GM12891 (cell line): ENCODE data around the gene HIPK2.
A peak's percentile ranks its signal among the peaks of the same experiment; 100 is the strongest.

Experiments
- DNase-seq: peaks from one replicate; pipeline ENCODE4 v3.0.0; 2011; ENCODE audit warnings: low spot score; ENCODE audit not compliant: insufficient read length
- FAIRE-seq: peaks from 2 replicates; lab custom pipeline; 2011; peaks lifted over from hg19 to GRCh38; lab: Jason Lieb, UNC
- PAX5 ChIP-seq: IDR thresholded peaks from 2 replicates; pipeline ENCODE4 v1.6.1; 2011; ENCODE audit warnings: low read length, moderate library complexity, mild to moderate bottlenecking; ENCODE audit not compliant: insufficient read depth, severe bottlenecking
- POLR2A ChIP-seq: IDR thresholded peaks from 2 replicates; pipeline ENCODE4 v1.6.1; 2011; ENCODE audit warnings: low read depth, low read length, control low read depth
- POLR2AphosphoS5 ChIP-seq: IDR thresholded peaks from 2 replicates; pipeline ENCODE4 v1.6.1; 2011; ENCODE audit warnings: low read depth, low read length, control low read depth
- POU2F2 ChIP-seq: IDR thresholded peaks from 2 replicates; pipeline ENCODE4 v1.6.1; 2011; ENCODE audit warnings: low read depth, mild to moderate bottlenecking, control low read depth, low read length, moderate library complexity
- SPI1 ChIP-seq: IDR thresholded peaks from 2 replicates; pipeline ENCODE4 v1.6.1; 2011; ENCODE audit warnings: low read depth, low read length, control low read depth
- TAF1 ChIP-seq: IDR thresholded peaks from 2 replicates; pipeline ENCODE4 v1.6.1; 2011; ENCODE audit warnings: low read depth, low read length, control low read depth

The HIPK2 gene

GRCh38 chr7:139772873-139773272, 4.9 kb downstream of the HIPK2 start:
- DNase-seq, result no peak
- FAIRE-seq, result peak; percentile 70
- TF ChIP-seq POLR2A (no peak), SPI1 (peak; percentile 74)

DNA sequence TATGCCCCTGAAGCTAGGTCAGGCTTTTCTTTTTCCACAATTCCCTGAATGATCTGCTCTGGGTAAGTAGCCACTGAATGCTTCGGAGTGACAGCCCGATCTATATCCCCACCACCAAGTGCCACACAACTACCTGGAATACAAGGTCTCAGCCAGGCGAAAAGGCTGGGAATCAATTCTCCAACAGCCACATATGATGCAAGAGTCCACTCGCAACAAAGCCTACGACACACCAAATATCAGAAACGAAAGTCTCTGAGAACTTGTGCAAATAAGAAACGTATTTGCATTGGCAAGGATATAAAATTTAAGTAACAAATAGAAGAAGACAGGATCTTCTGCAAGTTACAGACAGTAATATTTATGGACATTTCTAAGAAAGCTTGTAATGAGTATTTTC, 5.7 kb downstream of the HIPK2 start:
- TF ChIP-seq SPI1 (no peak), POLR2A (no peak), PAX5 (no peak), POU2F2 (no peak), POLR2AphosphoS5 (no peak), TAF1 (no peak)
- DNase-seq (no peak), FAIRE-seq (no peak)

DNA sequence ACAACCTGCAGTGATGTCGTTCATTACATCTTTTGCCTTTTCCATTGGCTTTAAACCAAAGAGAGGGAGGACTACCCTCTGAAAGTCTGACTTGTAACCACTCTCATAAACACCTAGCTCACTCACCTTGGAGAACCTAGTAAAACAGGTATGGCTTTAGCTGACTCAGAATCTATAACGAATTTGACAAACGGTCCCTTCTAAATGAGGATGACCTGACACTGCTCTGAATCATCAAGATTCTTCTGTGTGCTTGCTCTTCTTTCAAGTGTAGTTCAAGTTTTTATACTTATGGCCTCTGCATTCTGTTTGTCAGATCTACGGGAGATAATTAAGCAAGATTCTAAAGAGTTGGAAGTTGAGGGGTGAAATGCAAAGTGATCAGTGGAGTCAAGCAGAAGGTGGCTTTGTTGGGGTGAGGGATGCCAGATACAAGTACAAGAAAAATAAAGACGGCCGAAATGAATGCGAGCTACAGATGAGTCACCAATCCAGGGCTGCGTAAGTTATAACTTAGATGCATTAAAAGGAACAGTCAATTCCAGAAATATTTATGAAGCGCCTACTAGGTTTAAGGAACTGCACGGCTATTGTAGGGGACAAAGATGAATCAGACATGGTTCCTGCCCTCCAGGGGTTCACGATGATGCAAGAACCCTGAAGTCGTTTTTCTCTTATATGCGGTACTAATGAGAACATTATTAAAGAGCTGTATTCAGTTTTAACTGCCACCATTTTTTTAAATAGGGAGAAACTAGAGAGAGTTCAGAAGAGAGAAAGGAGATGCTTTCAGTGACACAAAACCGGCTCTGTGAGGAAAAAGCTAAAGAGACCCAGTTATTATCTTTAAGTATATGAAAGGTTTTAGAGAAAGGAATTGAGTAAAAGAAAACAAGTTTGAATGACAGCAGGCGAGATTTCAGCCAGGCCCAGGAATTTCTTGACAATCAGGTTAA, 6.5 kb downstream of the HIPK2 start:
- TF ChIP-seq PAX5, result no peak
- no peak for TF ChIP-seq SPI1
- TF ChIP-seq POU2F2, result no peak
- no peak for TF ChIP-seq POLR2A
- TF ChIP-seq POLR2AphosphoS5, result no peak
- no peak for TF ChIP-seq TAF1

DNA sequence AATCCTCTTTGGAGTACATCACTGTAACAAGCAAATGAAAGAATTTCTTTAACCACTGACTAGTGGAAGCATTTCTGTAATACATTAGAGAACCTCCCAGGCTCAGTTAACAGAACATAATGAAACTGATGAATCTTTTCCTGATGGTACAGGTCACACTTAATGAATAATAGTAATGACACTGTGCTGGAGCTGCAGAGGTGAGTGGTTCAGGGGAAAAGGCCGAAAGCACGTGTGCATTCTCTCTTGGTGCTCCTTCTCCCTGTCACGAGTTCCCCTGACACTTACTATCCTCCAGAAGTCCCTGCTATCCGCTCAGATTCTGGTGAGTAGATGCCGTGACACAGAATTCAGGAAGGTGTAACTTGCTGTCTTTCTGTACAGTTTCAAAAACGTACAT, 8.0 kb downstream of the HIPK2 start:
- no peak for DNase-seq
- TF ChIP-seq PAX5 (no peak), POLR2AphosphoS5 (no peak), TAF1 (no peak), SPI1 (no peak), POU2F2 (no peak), POLR2A (no peak)
- no peak for FAIRE-seq

More for the DNA sequence above, 6.5 kb downstream of the HIPK2 start:
- DNase-seq (no peak), FAIRE-seq (no peak)

DNA sequence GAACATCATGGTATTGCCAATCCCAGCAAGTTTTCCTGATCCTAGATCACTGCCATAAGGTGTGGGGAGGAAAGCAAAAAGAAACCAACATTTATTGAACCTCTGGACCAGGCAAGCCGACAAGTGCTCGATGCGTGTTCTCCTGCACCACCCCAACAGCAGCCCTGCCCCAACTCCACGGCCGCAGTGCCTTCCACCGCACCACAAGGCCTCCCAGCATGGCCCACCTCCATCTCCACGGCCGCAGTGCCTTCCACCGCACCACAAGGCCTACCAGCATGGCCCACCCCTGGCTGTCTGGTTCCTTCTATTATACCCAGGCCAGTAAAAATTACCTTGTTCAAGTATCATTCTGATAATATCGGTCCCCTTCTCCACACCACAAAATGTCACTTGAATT, 8.7 kb downstream of the HIPK2 start:
- TF ChIP-seq SPI1, result no peak
- no peak for FAIRE-seq
- no peak for DNase-seq

DNA sequence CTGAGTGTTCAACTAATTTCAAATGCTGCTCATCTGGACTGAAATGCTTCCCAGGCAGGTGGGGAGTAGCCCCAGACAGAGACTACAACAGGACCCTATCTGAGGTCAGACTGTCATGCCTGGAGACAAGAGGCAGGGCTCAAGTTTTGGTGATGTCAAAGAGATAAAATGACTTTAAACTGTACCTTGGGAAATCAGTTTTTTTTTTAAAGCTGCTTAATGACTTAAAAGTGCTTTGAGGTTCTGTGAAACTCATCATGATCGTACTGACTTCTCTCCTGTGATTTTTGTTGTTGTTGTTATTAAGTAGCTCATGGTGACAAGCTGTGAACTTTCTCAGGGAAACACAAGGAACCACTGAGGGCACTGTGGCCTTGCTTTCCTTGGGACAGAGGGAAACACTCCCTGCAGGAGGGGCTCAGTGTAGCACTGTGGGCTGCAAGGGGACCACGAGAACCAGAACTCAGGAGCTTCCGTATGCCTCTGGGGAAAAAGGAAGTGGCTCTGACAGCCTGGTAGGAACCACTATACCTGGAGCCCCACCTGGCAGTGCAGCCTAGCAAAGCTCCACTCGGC, 9.5 kb downstream of the HIPK2 start:
- TF ChIP-seq POLR2AphosphoS5 (no peak), SPI1 (no peak; the same call in 1 of the 2 replicates), TAF1 (no peak), PAX5 (no peak)
- no peak for FAIRE-seq

DNA sequence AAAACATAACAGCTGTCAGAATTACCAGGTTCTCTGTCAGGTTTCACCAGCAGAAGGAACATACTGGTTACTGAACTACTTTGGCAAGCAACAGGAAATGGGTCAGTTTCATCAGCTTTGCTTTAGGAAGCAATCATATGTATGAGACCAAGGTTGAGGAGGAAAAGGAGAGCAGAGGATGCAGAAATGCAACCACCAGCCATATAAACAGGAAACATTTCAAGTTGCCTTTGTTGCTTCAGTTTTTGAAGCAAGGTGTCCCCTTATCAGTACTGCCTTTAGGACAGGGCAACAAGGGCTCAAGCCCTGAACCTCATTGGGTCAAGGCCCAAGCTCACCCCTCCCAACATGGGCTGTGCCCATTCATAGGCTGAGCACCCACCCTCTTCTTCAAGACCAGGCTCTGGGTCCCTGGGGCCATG, 10.2 kb downstream of the HIPK2 start:
- TF ChIP-seq POU2F2 (no peak), POLR2AphosphoS5 (peak; percentile 49; the same call in 1 of the 2 replicates)
- DNase-seq (peak; percentile 44), FAIRE-seq (peak; percentile 77)

More for the DNA sequence above, 9.5 kb downstream of the HIPK2 start:
- no peak for DNase-seq

DNA sequence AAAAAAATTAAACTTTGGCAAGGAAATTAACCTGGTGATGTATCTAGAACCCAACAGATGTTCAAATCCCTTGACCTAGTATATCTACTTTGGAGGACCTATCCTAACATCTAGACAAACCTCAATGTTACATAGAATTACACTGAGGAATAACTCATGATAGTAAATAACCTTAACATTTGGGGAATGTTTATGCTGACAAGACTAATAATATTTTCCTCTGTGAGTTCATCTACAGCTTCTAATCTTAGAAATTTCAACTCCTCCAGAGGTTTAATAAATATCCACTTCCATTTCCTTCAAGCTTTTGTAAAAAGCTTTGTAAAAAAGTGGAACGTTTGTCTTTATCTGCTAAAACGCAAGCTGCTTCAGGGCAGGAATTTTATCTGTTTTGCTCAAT, 12.7 kb downstream of the HIPK2 start:
- no peak for DNase-seq
- FAIRE-seq, result no peak
- TF ChIP-seq TAF1, result no peak

- DNase-seq, result no peak
- FAIRE-seq, result no peak
- TF ChIP-seq POLR2AphosphoS5 (no peak), PAX5 (no peak), POU2F2 (no peak), TAF1 (no peak), POLR2A (no peak), SPI1 (no peak)
Observed at GRCh38 chr7:139763330-139763729, 14.5 kb downstream of the HIPK2 start.

DNA sequence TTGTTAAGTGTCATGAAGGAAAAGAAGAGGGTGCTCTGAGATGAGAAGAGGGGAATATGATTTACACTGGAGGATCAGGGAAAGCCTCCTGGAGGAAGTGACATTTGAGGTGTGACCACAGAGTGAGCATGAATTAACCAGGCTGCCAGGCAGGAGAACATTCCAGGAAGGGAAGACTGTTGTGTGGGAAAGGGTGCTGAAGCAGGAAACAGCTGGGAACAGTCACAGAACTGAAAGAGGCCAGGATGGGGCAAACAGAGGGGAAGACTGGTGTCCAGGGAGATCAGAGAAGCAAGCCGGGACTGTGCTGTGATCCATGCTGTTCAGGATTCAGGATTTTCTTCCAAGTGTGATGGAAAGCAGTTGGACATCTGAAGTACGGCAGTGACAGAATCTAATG, 14.9 kb downstream of the HIPK2 start:
- DNase-seq (no peak), FAIRE-seq (no peak)
- TF ChIP-seq TAF1 (no peak), POLR2AphosphoS5 (no peak)

- DNase-seq, result no peak
- no peak for FAIRE-seq
- no peak for TF ChIP-seq POLR2A
- no peak for TF ChIP-seq POU2F2
- no peak for TF ChIP-seq TAF1
- TF ChIP-seq PAX5, result no peak
- TF ChIP-seq SPI1, result no peak
- TF ChIP-seq POLR2AphosphoS5, result no peak
Observed at GRCh38 chr7:139758388-139758787, 19.4 kb downstream of the HIPK2 start.

GRCh38 chr7:139757968-139758367, 19.8 kb downstream of the HIPK2 start:
- TF ChIP-seq TAF1, result no peak
- TF ChIP-seq POLR2A, result no peak
- no peak for TF ChIP-seq POLR2AphosphoS5
- no peak for TF ChIP-seq POU2F2
- TF ChIP-seq PAX5, result no peak
- no peak for TF ChIP-seq SPI1
- no peak for FAIRE-seq
- no peak for DNase-seq
